ENCODE results near the gene RFX7. TPM values are rescaled to one million over a fixed set of nuclear protein-coding genes. Genes with fewer than 3 reads are reported as not detected.
A peak's percentile ranks its signal among the peaks of the same experiment; 100 is the strongest.

RFX7 gene
- total and polyA plus RNA-seq, 2 of the 8 experiments (the other 6 are each of a cell fraction or from before 2014, with no cell fraction given), result 10.4 to 40.9 TPM

DNA sequence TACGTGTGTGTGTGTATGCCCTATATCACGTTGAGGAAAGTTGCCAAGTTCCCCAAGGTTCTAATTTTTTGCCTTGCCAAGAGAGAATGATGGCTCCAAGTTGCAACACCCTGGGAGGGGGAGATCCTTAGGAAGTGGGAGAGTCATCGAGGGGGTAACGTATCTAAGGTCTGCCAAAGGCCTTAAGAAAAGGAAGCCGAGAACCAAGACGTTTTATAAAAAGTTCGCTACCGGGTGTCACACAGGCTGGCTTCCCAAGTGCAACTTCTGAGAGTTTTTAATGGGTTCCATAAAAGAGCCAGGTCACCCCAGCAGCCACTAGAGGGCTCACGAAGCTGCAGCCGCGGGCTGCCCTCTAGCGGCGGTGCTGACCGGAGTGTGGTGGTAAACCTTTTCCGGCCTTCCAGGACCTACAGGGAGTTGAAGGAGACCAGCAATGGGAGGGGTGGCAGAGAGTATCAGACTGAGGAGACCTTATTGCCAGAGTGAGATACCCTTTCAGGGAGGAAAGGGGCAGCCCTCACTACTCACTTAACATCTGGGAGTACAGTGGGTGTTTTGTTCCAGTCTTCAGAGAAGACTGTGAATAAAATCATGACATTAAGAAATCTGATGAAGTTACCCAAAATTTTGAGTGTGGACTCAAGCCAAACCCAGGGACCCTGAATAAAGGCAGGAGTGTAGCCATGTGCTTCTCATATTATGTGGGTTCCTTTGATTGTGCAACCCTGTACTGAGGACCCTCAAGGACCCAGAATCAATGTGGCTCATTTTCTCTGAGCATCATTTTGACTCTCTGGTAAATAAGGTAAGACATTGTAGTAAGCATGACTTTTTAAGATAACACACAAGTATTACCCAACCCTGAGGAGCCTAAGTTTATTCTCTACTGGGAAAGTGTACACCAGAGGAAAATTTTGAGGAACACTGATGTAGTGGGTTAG, 2.5 kb upstream of the RFX7 start:
- Histone ChIP-seq H2AK5ac (ENCODE audit: low read depth, low read length) (no peak overlapping the region), H3K23ac (ENCODE audit: insufficient read length) (no peak overlapping the region), H2BK12ac (ENCODE audit: low read depth, low read length) (no peak overlapping the region), H3K9me3 (ENCODE audit: insufficient read depth in 2 of 2, low read depth in 1 of 2, low read length in 1 of 2) (no peaks in the 10 kb centered on the region), H3K27me3 (replicated peaks in 1 of 4; ENCODE audit: control insufficient read depth in 3 of 4, extremely low read depth in 1 of 4, insufficient read depth in 3 of 4, low read length in 3 of 4) (no peaks in the 10 kb centered on the region), H3K4me1 (replicated peaks in 1 of 4; ENCODE audit: control insufficient read depth in 3 of 4, insufficient read depth in 4 of 4, low read length in 3 of 4) (peaks cover 7 to 15% (median 11%) of the 10 kb centered on the region in 4 experiments; a peak in 6 of 7 replicates), H2BK15ac (ENCODE audit: low read length) (peak overlapping the region; percentile 13; the same call in 1 of the 2 replicates), H4K5ac (ENCODE audit: insufficient read length, low read depth, low read length) (peak overlapping the region; percentile 82), H3K9ac (replicated peaks in 1 of 4; ENCODE audit: extremely low read depth in 1 of 4, low read depth in 3 of 4, low read length in 3 of 4) (no peak overlapping the region), H3K4ac (replicated peaks; ENCODE audit: insufficient read length, low read depth, low read length) (no peak overlapping the region), H4K8ac (ENCODE audit: extremely low read depth, insufficient read depth, low read length) (no peak overlapping the region), H3K79me2 (ENCODE audit: control insufficient read depth in 1 of 2, insufficient read depth in 2 of 2, low read length in 2 of 2) (peaks cover 9 to 17% of the 10 kb centered on the region in 2 experiments; a peak in 3 of 4 replicates), H4K20me1 (replicated peaks in 1 of 2; ENCODE audit: control insufficient read depth in 1 of 2, insufficient read depth in 2 of 2, low read length in 2 of 2) (no peaks in the 10 kb centered on the region), H2BK20ac (ENCODE audit: low read length) (no peak overlapping the region), H3K79me1 (ENCODE audit: low read depth, low read length) (no peaks in the 10 kb centered on the region), H2BK120ac (replicated peaks; ENCODE audit: low read depth, low read length) (no peak overlapping the region), H3K27ac (ENCODE audit: low read depth, low read length) (no peak overlapping the region), H2AFZ (ENCODE audit: low read length) (peak overlapping the region; percentile 81), H2BK5ac (ENCODE audit: low read depth, low read length) (0 out of 2 replicates have a peak overlapping the region, but pooled peaks have one; percentile 22), H3K4me3 (ENCODE audit: extremely low read depth in 1 of 4, insufficient read depth in 2 of 4, low read depth in 3 of 4, low read length in 4 of 4) (peak overlapping the region in 2 of 4 experiments; percentile 12 to 100; a peak in 5 of 8 replicates), H3K14ac (ENCODE audit: insufficient read length) (no peak overlapping the region), H3K36me3 (ENCODE audit: control insufficient read depth in 2 of 4, insufficient read depth in 4 of 4, low read length in 3 of 4) (no peaks in the 10 kb centered on the region), H3K23me2 (ENCODE audit: low read depth, low read length) (no peaks in the 10 kb centered on the region), H3K18ac (ENCODE audit: extremely low read depth, low read length) (peak overlapping the region; percentile 55; the same call in 1 of the 2 replicates), H4K91ac (replicated peaks; ENCODE audit: insufficient read length, low read length) (no peak overlapping the region), H3K4me2 (ENCODE audit: insufficient read depth in 1 of 2, low read depth in 2 of 2, low read length in 2 of 2) (peak overlapping the region; percentile 69 to 78), H3K56ac (replicated peaks; ENCODE audit: insufficient read length, low read depth, low read length) (no peak overlapping the region)
- FAIRE-seq (no peak), DNase-seq (ENCODE audit: low read depth in 1 of 2, low spot score in 2 of 2) (peak in 1 of 2 experiments; percentile 93)
- CTCF ChIA-PET (ENCODE audit: partially characterized antibody), result interaction anchor here (0.8 to 2.3 kb wide), 17 partner anchors 9 to 552 kb away, joined by 3 to 9 read pairs (median 4); no protein-coding TSS in a partner anchor
- 4% methylated on average over 15 of the region's 15 CpGs; no CpG with 5 or more reads in 1 of the 2 experiments for WGBS, 2 experiments (ENCODE audit: extremely low coverage in 1 of 2, insufficient coverage in 1 of 2, insufficient read length in 1 of 2, insufficient replicate concordance in 2 of 2, low coverage in 1 of 2, low lambda C conversion rate in 2 of 2, missing lambda C conversion rate in 1 of 2)
- POLR2A ChIA-PET (ENCODE audit: partially characterized antibody), result interaction anchor here (1.0 to 1.5 kb wide), 3 partner anchors 15 to 29 kb away, joined by 3 to 4 read pairs (median 4); no protein-coding TSS in a partner anchor

All from H1 (cell line).